Measurements from ENCODE around the gene ECI2. TPM values are rescaled to one million over a fixed set of nuclear protein-coding genes. Genes with fewer than 3 reads are reported as not detected.
A peak's percentile ranks its signal among the peaks of the same experiment; 100 is the strongest.

ECI2 gene
- total RNA-seq, 1 donor = 85.1 TPM

GRCh38 chr6:4107873-4108272 is 27.5 kb downstream of the ECI2 start:
- TF ChIP-seq, protein P1, sequence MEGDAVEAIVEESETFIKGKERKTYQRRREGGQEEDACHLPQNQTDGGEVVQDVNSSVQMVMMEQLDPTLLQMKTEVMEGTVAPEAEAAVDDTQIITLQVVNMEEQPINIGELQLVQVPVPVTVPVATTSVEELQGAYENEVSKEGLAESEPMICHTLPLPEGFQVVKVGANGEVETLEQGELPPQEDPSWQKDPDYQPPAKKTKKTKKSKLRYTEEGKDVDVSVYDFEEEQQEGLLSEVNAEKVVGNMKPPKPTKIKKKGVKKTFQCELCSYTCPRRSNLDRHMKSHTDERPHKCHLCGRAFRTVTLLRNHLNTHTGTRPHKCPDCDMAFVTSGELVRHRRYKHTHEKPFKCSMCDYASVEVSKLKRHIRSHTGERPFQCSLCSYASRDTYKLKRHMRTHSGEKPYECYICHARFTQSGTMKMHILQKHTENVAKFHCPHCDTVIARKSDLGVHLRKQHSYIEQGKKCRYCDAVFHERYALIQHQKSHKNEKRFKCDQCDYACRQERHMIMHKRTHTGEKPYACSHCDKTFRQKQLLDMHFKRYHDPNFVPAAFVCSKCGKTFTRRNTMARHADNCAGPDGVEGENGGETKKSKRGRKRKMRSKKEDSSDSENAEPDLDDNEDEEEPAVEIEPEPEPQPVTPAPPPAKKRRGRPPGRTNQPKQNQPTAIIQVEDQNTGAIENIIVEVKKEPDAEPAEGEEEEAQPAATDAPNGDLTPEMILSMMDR (IDR thresholded peaks at IDR 0.05; ENCODE audit: insufficient read depth, low read depth, low read length) = no peak
- no peak for DNase-seq (ENCODE audit: low read depth)

DNA sequence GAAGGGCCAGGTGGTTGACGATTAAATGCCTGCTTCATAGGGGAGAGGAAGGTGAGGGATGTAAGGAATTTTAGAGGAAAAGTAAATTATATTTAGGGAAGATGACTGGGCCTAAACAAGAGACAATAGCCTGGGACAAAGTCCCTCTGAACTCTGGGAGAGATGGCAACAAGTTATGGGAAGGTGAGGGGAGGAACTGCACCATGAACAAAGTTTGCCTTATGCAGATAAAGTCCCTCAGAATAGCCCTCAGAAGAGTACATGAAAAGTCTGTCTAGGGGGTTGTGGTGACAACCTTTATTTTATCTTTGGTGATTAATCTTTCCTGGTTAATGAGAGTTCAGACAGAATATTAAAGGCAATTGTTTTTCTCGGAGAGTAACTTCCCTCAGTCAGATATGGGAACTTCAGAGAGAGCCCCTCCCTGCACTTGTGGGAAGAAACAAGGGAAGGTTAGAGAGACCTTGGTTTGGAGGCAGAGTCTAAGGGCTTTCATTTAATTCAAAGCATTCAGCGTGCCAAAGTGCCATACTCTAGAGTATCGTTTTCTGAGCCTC is 29.3 kb downstream of the ECI2 start:
- no peak for DNase-seq (ENCODE audit: low read depth)
- TF ChIP-seq, protein P1 (IDR thresholded peaks at IDR 0.05; ENCODE audit: insufficient read depth, low read depth, low read length) = no peak
- no peak overlapping the region for H3K4me3 ChIP-seq (ENCODE audit: low read depth, low read length)

More at GRCh38 chr6:4107873-4108272, 27.5 kb downstream of the ECI2 start:
- H3K4me3 ChIP-seq (ENCODE audit: low read depth, low read length) = no peak overlapping the region

DNA sequence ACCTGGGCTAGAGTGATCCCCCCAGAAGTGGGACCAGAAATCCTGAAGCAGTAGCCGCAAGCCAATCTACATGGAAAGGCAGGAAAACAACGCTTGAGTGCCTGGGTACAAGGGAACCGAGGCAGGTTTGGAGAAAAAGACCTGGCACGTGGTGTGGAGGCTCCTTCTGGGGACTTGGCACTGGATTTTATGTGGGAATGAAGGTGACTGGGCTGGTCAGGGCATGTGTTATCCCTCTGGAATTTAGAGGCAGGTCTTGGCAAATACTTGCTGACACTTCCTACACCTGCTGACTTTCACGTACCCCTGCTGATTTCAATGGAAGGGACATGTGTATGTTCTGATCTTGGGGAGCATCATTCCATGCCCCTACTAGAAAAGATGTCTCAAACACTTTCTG is 31.4 kb downstream of the ECI2 start:
- no peak for DNase-seq (ENCODE audit: low read depth)
- no peak overlapping the region for H3K4me3 ChIP-seq (ENCODE audit: low read depth, low read length)
- TF ChIP-seq, protein P1 (IDR thresholded peaks at IDR 0.05; ENCODE audit: insufficient read depth, low read depth, low read length) = no peak

DNA sequence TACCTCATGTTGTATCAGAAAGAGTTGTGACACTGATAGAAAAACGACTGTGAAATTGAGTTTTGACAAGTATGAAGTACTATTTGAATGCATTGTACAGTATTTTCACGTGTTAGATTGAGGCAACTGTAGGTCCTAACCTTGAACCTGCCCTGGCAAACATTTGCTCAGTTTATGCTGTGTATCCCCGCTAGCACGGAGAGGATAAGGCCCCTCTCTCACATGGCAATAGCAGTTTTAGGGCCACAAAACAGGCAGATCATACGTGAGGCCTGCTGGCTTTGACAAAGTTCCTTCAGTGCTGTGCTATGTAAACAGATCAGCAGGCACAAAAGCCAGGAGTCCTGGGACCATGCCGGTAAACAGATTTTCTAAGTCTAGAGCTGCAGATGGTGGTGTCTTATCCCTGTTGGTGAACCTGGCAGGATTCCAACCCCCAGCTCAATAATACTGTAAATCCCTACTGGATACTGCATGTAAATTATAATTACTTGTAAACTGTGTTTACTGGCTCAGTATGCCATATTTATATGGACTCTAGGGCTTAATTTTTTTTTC is 32.6 kb downstream of the ECI2 start:
- TF ChIP-seq, protein P1 (IDR thresholded peaks at IDR 0.05; ENCODE audit: insufficient read depth, low read depth, low read length) = no peak
- peak; percentile 6 for DNase-seq (ENCODE audit: low read depth)
- H3K4me3 ChIP-seq (ENCODE audit: low read depth, low read length) = no peak overlapping the region

GRCh38 chr6:4101298-4101697 is 34.1 kb downstream of the ECI2 start:
- DNase-seq (ENCODE audit: low read depth) = no peak
- H3K4me3 ChIP-seq (ENCODE audit: low read depth, low read length) = no peak overlapping the region
- TF ChIP-seq, protein P1 (IDR thresholded peaks at IDR 0.05; ENCODE audit: insufficient read depth, low read depth, low read length) = no peak

GRCh38 chr6:4100655-4101054 is 34.7 kb downstream of the ECI2 start:
- DNase-seq (ENCODE audit: low read depth) = no peak
- TF ChIP-seq, protein P1 (IDR thresholded peaks at IDR 0.05; ENCODE audit: insufficient read depth, low read depth, low read length) = no peak

DNA sequence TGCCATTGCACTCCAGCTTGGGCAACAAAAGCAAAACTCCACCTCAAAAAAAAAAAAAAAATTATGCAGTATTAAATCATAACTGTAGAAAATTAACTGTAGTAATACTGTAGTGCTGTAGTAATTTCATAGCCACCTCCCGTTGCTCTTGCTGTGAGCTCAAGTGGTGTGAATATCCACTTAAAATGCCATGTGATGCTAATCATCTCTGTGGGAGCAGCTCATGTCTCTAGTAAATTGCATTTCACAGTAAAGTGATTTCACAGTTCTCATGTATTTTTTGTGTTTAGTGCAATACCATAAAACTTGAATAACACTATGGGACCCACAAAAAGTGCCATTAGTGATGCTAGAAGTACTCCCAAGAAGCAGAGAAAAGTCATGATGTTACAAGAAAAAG is 42.1 kb downstream of the ECI2 start:
- DNase-seq (ENCODE audit: low read depth) = no peak

More at GRCh38 chr6:4100655-4101054, 34.7 kb downstream of the ECI2 start:
- H3K4me3 ChIP-seq (ENCODE audit: low read depth, low read length) = no peak overlapping the region

More for the DNA sequence above, 42.1 kb downstream of the ECI2 start:
- TF ChIP-seq, protein P1 (IDR thresholded peaks at IDR 0.05; ENCODE audit: insufficient read depth, low read depth, low read length) = no peak
- no peak overlapping the region for H3K4me3 ChIP-seq (ENCODE audit: low read depth, low read length)

Data from fibroblast of villous mesenchyme (primary cell).